DOHH2 (cell line): ENCODE results near the gene PTX4.

Experiments
- CTCF ChIP-seq: fragments of 200-600 bp; sonication (generic); IDR thresholded peaks from one replicate; pipeline ENCODE4 v1.5.1; 2014; ENCODE audit warnings: antibody characterized with exemption, mild to moderate bottlenecking, low read depth, low read length; ENCODE audit not compliant: poor library complexity, severe bottlenecking
- EZH2phosphoT487 ChIP-seq: fragments of 200-600 bp; sonication (generic); IDR thresholded peaks from 2 replicates; pipeline ENCODE4 v1.6.1; 2017; ENCODE audit warnings: borderline replicate concordance, mild to moderate bottlenecking, antibody characterized with exemption, low read length, moderate library complexity, mixed read lengths

- no peak for TF ChIP-seq CTCF
- TF ChIP-seq EZH2phosphoT487, result no peak
Measured at GRCh38 chr16:1451702-1452392, 36.9 kb downstream of the PTX4 start.
